HepG2 (cell line): ENCODE measurements around the gene MED1. TPM values are rescaled to one million over a fixed set of nuclear protein-coding genes. Genes with fewer than 3 reads are reported as not detected.
A peak's percentile ranks its signal among the peaks of the same experiment; 100 is the strongest.

ENCODE experiments used
- FOSL2 ChIP-seq: sonication (generic); formaldehyde crosslinking; IDR thresholded peaks from 2 replicates; pipeline ENCODE4 v1.4.0; 2020; ENCODE audit warnings: missing genetic modification reagents
- HDAC6 ChIP-seq: fragments of 200-600 bp; sonication (generic); IDR thresholded peaks from 2 replicates; pipeline ENCODE4 v1.7.0; 2017; ENCODE audit warnings: mild to moderate bottlenecking, antibody characterized with exemption, low read length, low read depth
- HOXD1 ChIP-seq: sonication (generic); formaldehyde crosslinking; IDR thresholded peaks from 2 replicates; pipeline ENCODE4 v1.5.0; 2020; ENCODE audit warnings: missing genetic modification reagents
- IKZF1 ChIP-seq: fragments of 450-650 bp; IDR thresholded peaks from 2 replicates; pipeline ENCODE4 v1.7.1; 2016
- KAT7 ChIP-seq: IDR thresholded peaks from 2 replicates; pipeline ENCODE4 v1.6.1; 2018; ENCODE audit warnings: borderline replicate concordance, missing compliant biosample characterization
- KLF15 ChIP-seq: sonication (generic); formaldehyde crosslinking; IDR thresholded peaks from 2 replicates; pipeline ENCODE4 v1.8.1; 2023; ENCODE audit warnings: borderline replicate concordance, mild to moderate bottlenecking, inconsistent platforms, missing genetic modification reagents, mixed read lengths
- MTF2 ChIP-seq: sonication (generic); formaldehyde crosslinking; IDR thresholded peaks from 2 replicates; pipeline ENCODE4 v1.5.0; 2020; ENCODE audit warnings: missing genetic modification reagents, borderline replicate concordance
- MYNN ChIP-seq: sonication (generic); formaldehyde crosslinking; IDR thresholded peaks from 2 replicates; pipeline ENCODE4 v1.4.0; 2020; ENCODE audit warnings: mild to moderate bottlenecking, low read depth, missing genetic modification reagents
- NFKB2 ChIP-seq: sonication (generic); formaldehyde crosslinking; IDR thresholded peaks from 2 replicates; pipeline ENCODE4 v1.4.0; 2020; ENCODE audit warnings: missing genetic modification reagents, borderline replicate concordance
- RAD21 ChIP-seq: fragments of 450-650 bp; formaldehyde crosslinking; IDR thresholded peaks from 2 replicates; pipeline ENCODE4 v1.5.0; 2020; ENCODE audit warnings: mild to moderate bottlenecking
- RXRB ChIP-seq: IDR thresholded peaks from 2 replicates; pipeline ENCODE4 v1.6.1; 2016; ENCODE audit warnings: borderline replicate concordance, missing genetic modification reagents, missing compliant biosample characterization
- WIZ ChIP-seq: sonication (generic); formaldehyde crosslinking; IDR thresholded peaks from 2 replicates; pipeline ENCODE4 v1.5.1; 2020; ENCODE audit warnings: mild to moderate bottlenecking, missing genetic modification reagents
- ZBTB8A ChIP-seq: sonication (generic); formaldehyde crosslinking; IDR thresholded peaks from 2 replicates; pipeline ENCODE4 v1.4.0; 2020; ENCODE audit warnings: mild to moderate bottlenecking, low read depth, missing genetic modification reagents, borderline replicate concordance
- ZNF17 ChIP-seq: sonication (generic); formaldehyde crosslinking; IDR thresholded peaks from 2 replicates; pipeline ENCODE4 v1.5.0; 2020; ENCODE audit warnings: mild to moderate bottlenecking, missing genetic modification reagents
- ZNF446 ChIP-seq: sonication (generic); formaldehyde crosslinking; IDR thresholded peaks from 2 replicates; pipeline ENCODE4 v1.5.0; 2020; ENCODE audit warnings: mild to moderate bottlenecking, missing genetic modification reagents
- ZNF510 ChIP-seq: sonication (generic); formaldehyde crosslinking; IDR thresholded peaks from 2 replicates; pipeline ENCODE4 v1.4.0; 2020; ENCODE audit warnings: low read depth, mild to moderate bottlenecking, missing genetic modification reagents
- ZNF772 ChIP-seq: sonication (generic); formaldehyde crosslinking; IDR thresholded peaks from 2 replicates; pipeline ENCODE4 v1.5.0; 2020; ENCODE audit warnings: mild to moderate bottlenecking, missing genetic modification reagents
- ZNF788 ChIP-seq: sonication (generic); formaldehyde crosslinking; IDR thresholded peaks from 2 replicates; pipeline ENCODE4 v1.5.0; 2020; ENCODE audit warnings: mild to moderate bottlenecking, missing genetic modification reagents, borderline replicate concordance
- ZSCAN30 ChIP-seq: sonication (generic); formaldehyde crosslinking; IDR thresholded peaks from 2 replicates; pipeline ENCODE4 v1.5.0; 2020; ENCODE audit warnings: mild to moderate bottlenecking, missing genetic modification reagents
- polyA plus RNA-seq, 8 experiments: library from polyadenylated mRNA; depleted of rRNA in 3 of 8; stranded (reverse) in 7 of 8; unstranded in 1 of 8; fragments of >200 nt; fragmentation: Illumina TruSeq in 4 of 8; extraction: Trizol in 4 of 8; gene quantifications; 2 replicates each; pipeline versions ENCODE4 v1.2.1 to v1.2.3, GENCODE V29; 2011 to 2016; ENCODE audit warnings: low read depth in 4 of 8, missing spikeins in 1 of 8, mixed read lengths in 1 of 8; ENCODE audit not compliant: insufficient read depth in 1 of 8
- total RNA-seq, 5 experiments: library from RNA; depleted of rRNA; stranded (reverse); fragments of >200 nt; fragmentation: Illumina TruSeq; extraction: Trizol; gene quantifications; 2 replicates each; pipeline ENCODE4 v1.2.3, GENCODE V29; 2016; ENCODE audit warnings: low read depth in 1 of 5
- TF ChIP-seq, protein P1 (sequence below): sonication (generic); formaldehyde crosslinking; IDR thresholded peaks from 2 replicates; pipeline ENCODE4 v1.4.0; 2020; ENCODE audit warnings: missing genetic modification reagents
- TF ChIP-seq, protein P2 (sequence below): IDR thresholded peaks from 2 replicates; pipeline ENCODE4 v1.6.1; 2016; ENCODE audit warnings: low read depth, borderline replicate concordance
- TF ChIP-seq, protein P3 (sequence below): sonication (generic); formaldehyde crosslinking; IDR thresholded peaks from 2 replicates; pipeline ENCODE4 v1.5.0; 2020; ENCODE audit warnings: missing genetic modification reagents
- TF ChIP-seq, protein P4 (sequence below): IDR thresholded peaks from 2 replicates; pipeline ENCODE4 v1.6.1; 2016; ENCODE audit warnings: low read depth, control low read depth

MED1 gene
- total and polyA plus RNA-seq, 2 of the 13 experiments (the other 11 are each of a cell fraction or from before 2014, with no cell fraction given): 37.5 to 40.1 TPM

DNA sequence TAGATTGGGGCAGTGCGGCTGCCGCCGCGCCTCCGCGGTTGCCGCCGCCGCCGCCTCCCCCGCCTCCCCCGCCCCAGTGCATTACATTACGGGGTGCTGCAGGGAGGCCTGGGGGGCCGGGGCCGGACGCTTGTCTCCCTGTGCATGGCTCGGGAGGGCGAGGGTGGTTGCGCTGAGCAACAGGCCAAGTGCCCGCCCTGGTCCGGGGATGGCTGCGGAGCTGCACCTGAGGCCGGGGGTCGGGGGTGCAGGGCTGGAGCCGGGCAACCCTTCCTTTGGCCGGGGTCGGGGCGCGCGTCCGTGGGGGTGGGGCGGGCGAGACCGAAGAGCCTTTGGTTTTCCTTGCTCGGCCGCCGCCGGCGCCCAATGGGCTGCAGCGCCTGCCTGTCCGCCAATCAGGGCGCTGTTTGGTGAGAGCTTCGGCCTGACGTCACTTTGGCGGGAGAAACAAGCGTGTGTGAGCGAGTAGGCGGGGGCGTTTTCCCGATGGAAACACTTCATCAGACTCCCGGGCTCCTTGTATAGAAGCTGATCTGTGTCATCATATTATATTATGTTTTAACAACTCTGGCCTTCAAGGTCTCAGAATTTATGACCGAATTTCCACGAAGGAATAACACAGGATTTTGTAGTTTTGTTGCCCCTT lies 48.7 kb downstream of the MED1 start (continued):
- TF ChIP-seq, protein P1, sequence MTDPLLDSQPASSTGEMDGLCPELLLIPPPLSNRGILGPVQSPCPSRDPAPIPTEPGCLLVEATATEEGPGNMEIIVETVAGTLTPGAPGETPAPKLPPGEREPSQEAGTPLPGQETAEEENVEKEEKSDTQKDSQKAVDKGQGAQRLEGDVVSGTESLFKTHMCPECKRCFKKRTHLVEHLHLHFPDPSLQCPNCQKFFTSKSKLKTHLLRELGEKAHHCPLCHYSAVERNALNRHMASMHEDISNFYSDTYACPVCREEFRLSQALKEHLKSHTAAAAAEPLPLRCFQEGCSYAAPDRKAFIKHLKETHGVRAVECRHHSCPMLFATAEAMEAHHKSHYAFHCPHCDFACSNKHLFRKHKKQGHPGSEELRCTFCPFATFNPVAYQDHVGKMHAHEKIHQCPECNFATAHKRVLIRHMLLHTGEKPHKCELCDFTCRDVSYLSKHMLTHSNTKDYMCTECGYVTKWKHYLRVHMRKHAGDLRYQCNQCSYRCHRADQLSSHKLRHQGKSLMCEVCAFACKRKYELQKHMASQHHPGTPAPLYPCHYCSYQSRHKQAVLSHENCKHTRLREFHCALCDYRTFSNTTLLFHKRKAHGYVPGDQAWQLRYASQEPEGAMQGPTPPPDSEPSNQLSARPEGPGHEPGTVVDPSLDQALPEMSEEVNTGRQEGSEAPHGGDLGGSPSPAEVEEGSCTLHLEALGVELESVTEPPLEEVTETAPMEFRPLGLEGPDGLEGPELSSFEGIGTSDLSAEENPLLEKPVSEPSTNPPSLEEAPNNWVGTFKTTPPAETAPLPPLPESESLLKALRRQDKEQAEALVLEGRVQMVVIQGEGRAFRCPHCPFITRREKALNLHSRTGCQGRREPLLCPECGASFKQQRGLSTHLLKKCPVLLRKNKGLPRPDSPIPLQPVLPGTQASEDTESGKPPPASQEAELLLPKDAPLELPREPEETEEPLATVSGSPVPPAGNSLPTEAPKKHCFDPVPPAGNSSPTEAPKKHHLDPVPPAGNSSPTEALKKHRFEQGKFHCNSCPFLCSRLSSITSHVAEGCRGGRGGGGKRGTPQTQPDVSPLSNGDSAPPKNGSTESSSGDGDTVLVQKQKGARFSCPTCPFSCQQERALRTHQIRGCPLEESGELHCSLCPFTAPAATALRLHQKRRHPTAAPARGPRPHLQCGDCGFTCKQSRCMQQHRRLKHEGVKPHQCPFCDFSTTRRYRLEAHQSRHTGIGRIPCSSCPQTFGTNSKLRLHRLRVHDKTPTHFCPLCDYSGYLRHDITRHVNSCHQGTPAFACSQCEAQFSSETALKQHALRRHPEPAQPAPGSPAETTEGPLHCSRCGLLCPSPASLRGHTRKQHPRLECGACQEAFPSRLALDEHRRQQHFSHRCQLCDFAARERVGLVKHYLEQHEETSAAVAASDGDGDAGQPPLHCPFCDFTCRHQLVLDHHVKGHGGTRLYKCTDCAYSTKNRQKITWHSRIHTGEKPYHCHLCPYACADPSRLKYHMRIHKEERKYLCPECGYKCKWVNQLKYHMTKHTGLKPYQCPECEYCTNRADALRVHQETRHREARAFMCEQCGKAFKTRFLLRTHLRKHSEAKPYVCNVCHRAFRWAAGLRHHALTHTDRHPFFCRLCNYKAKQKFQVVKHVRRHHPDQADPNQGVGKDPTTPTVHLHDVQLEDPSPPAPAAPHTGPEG (CRISPR knock-in tag): no peak
- no peak for TF ChIP-seq ZBTB8A (CRISPR knock-in tag)
- TF ChIP-seq, protein P2, sequence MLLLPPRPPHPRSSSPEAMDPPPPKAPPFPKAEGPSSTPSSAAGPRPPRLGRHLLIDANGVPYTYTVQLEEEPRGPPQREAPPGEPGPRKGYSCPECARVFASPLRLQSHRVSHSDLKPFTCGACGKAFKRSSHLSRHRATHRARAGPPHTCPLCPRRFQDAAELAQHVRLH: 0 out of 2 replicates have a peak, but pooled peaks have one; percentile 31
- TF ChIP-seq, protein P3, sequence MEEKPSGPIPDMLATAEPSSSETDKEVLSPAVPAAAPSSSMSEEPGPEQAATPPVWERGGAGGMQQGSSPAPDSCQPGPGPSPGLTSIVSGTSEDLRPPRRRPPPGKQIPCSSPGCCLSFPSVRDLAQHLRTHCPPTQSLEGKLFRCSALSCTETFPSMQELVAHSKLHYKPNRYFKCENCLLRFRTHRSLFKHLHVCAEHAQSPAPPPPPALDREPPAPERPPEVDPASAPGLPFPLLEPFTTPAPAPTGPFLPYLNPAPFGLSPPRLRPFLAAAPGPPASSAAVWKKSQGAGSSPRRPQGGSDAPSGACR (CRISPR knock-in tag): no peak
- TF ChIP-seq ZNF17 (CRISPR knock-in tag): no peak
- TF ChIP-seq FOSL2 (CRISPR knock-in tag): peak; percentile 24; the same call in 1 of the 2 replicates
- no peak for TF ChIP-seq ZNF788 (CRISPR knock-in tag)
- TF ChIP-seq IKZF1: no peak
- no peak for TF ChIP-seq NFKB2
- no peak for TF ChIP-seq MTF2 (CRISPR knock-in tag)
- TF ChIP-seq RAD21 (CRISPR knock-in tag): no peak
- no peak for TF ChIP-seq ZSCAN30
- TF ChIP-seq, protein P4, sequence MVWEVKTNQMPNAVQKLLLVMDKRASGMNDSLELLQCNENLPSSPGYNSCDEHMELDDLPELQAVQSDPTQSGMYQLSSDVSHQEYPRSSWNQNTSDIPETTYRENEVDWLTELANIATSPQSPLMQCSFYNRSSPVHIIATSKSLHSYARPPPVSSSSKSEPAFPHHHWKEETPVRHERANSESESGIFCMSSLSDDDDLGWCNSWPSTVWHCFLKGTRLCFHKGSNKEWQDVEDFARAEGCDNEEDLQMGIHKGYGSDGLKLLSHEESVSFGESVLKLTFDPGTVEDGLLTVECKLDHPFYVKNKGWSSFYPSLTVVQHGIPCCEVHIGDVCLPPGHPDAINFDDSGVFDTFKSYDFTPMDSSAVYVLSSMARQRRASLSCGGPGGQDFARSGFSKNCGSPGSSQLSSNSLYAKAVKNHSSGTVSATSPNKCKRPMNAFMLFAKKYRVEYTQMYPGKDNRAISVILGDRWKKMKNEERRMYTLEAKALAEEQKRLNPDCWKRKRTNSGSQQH (CRISPR knock-in tag): peak; percentile 86; the same call in 1 of the 2 replicates
- TF ChIP-seq ZNF510 (CRISPR knock-in tag): no peak
- TF ChIP-seq RXRB (CRISPR knock-in tag): no peak
- TF ChIP-seq KLF15 (CRISPR knock-in tag): 0 out of 2 replicates have a peak, but pooled peaks have one; percentile 15
- no peak for TF ChIP-seq HOXD1 (CRISPR knock-in tag)
- no peak for TF ChIP-seq ZNF772 (CRISPR knock-in tag)
- TF ChIP-seq WIZ (CRISPR knock-in tag): no peak
- no peak for TF ChIP-seq MYNN
- no peak for TF ChIP-seq ZNF446 (CRISPR knock-in tag)
- no peak for TF ChIP-seq KAT7 (CRISPR knock-in tag)
- TF ChIP-seq HDAC6: no peak
